Embryonic facial prominence (tissue), 1 donor: ENCODE results near the gene HTR1B.

Experiments
- DNase-seq: peaks from one replicate; pipeline ENCODE4 v3.0.0-alpha.2; 2016; ENCODE audit errors: extremely low spot score

HTR1B gene

GRCh38 chr6:77456531-77457248 is 6.6 kb downstream of the HTR1B start:
- DNase-seq, result no peak

GRCh38 chr6:77455271-77455670 is 8.0 kb downstream of the HTR1B start:
- DNase-seq, result no peak

- no peak for DNase-seq
Observed at GRCh38 chr6:77454386-77454785, 8.9 kb downstream of the HTR1B start.

- DNase-seq, result no peak
Observed at GRCh38 chr6:77451466-77451865, 11.8 kb downstream of the HTR1B start.

- no peak for DNase-seq
Observed at GRCh38 chr6:77450924-77451323, 12.4 kb downstream of the HTR1B start.

GRCh38 chr6:77448546-77448945 is 14.7 kb downstream of the HTR1B start:
- DNase-seq, result no peak

GRCh38 chr6:77447254-77447653 is 16.0 kb downstream of the HTR1B start:
- DNase-seq, result no peak

- no peak for DNase-seq
Observed at GRCh38 chr6:77446249-77446648, 17.0 kb downstream of the HTR1B start.

- no peak for DNase-seq
Observed at GRCh38 chr6:77445214-77445613, 18.1 kb downstream of the HTR1B start.

- DNase-seq, result no peak
Observed at GRCh38 chr6:77440206-77440976, 22.9 kb downstream of the HTR1B start.

- no peak for DNase-seq
Observed at GRCh38 chr6:77433888-77434287, 29.4 kb downstream of the HTR1B start.

GRCh38 chr6:77430504-77430903 is 32.8 kb downstream of the HTR1B start:
- DNase-seq, result no peak

- DNase-seq, result no peak
Observed at GRCh38 chr6:77425671-77426070, 37.6 kb downstream of the HTR1B start.

- no peak for DNase-seq
Observed at GRCh38 chr6:77425216-77425615, 38.1 kb downstream of the HTR1B start.

GRCh38 chr6:77424761-77425160 is 38.5 kb downstream of the HTR1B start:
- DNase-seq, result no peak

GRCh38 chr6:77416839-77417238 is 46.5 kb downstream of the HTR1B start:
- DNase-seq, result no peak

- no peak for DNase-seq
Observed at GRCh38 chr6:77415706-77416105, 47.6 kb downstream of the HTR1B start.
